Measurements from ENCODE around the gene NXPH4. TPM values are rescaled to one million over a fixed set of nuclear protein-coding genes. Genes with fewer than 3 reads are reported as not detected.

Gene NXPH4
- total RNA-seq, 2 experiments from 2014 or later = 5.3 to 10.5 TPM

DNA sequence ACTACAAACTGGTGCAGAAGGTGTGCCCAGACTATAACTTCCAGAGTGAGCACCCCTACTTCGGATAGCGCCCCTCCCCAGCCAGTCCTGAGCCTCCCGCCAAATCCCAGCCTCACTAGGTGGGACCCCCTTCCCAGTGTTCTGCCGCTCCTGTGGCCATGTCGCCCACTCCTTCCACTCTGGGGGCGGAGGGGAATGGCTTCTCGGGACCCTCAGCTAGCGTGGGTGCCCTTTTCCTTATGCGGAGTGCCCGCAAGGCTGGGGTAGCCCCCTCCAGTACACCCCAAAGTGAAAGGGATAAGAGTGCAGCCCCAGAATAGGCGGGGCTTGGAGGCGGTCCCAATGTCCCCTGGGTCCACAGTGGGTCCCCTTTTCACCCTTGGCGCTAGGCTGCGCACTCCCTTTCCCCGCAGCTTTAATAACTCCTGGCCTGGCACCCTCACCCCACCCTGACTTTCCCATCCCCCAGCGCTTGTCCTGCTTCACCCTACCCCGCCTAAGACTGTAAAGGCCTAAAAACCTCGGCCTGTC is 9.2 kb downstream of the NXPH4 start:
- Histone ChIP-seq H3K4me2 (ENCODE audit: low read length) (peak overlapping the region; percentile 88), H3K9me3 (ENCODE audit: low read length) (no peaks in the 10 kb centered on the region), H3K27ac (ENCODE audit: low read depth, low read length, poor library complexity, severe bottlenecking) (peak overlapping the region; percentile 21), H3K36me3 (ENCODE audit: insufficient read depth, low read length) (peaks cover 6% of the 10 kb centered on the region), H3K4me1 (ENCODE audit: insufficient read depth, low read length, poor library complexity, severe bottlenecking) (peaks cover 52% of the 10 kb centered on the region), H3K9me2 (ENCODE audit: insufficient read depth, low read length) (no peaks in the 10 kb centered on the region), H4K20me1 (ENCODE audit: insufficient read depth, low read length) (no peaks in the 10 kb centered on the region), H3K4me3 (ENCODE audit: low read depth, low read length, poor library complexity, severe bottlenecking) (peak overlapping the region; percentile 6), H2AFZ (ENCODE audit: low read length) (peak overlapping the region; percentile 65; the same call in 1 of the 2 replicates), H3K79me2 (ENCODE audit: insufficient read depth, low read depth, low read length) (peaks cover 13% of the 10 kb centered on the region)
- POLR2A ChIA-PET = interaction anchor here (2.5 to 3.1 kb wide), 2 partner anchors 13 to 16 kb away, joined by 17 to 19 read pairs; no protein-coding TSS in a partner anchor
- intact Hi-C loops (cut with micrococcal nuclease; ENCODE audit: unreplicated experiment) = no loop called here
- BruUV-seq (replicated peaks) = no TSS peak
- CTCF ChIA-PET (ENCODE audit: unreplicated experiment) = interaction anchor here (0.5 to 1.2 kb wide), 2 partner anchors 12 kb away, joined by 3 to 4 read pairs; no protein-coding TSS in a partner anchor
- TF ChIP-seq, protein P1, sequence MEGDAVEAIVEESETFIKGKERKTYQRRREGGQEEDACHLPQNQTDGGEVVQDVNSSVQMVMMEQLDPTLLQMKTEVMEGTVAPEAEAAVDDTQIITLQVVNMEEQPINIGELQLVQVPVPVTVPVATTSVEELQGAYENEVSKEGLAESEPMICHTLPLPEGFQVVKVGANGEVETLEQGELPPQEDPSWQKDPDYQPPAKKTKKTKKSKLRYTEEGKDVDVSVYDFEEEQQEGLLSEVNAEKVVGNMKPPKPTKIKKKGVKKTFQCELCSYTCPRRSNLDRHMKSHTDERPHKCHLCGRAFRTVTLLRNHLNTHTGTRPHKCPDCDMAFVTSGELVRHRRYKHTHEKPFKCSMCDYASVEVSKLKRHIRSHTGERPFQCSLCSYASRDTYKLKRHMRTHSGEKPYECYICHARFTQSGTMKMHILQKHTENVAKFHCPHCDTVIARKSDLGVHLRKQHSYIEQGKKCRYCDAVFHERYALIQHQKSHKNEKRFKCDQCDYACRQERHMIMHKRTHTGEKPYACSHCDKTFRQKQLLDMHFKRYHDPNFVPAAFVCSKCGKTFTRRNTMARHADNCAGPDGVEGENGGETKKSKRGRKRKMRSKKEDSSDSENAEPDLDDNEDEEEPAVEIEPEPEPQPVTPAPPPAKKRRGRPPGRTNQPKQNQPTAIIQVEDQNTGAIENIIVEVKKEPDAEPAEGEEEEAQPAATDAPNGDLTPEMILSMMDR (conservative IDR thresholded peaks at IDR 0.05; ENCODE audit: low read length) = no peak
- no peak for TF ChIP-seq EZH2phosphoT487 (IDR thresholded peaks at IDR 0.05; ENCODE audit: borderline replicate concordance, low read depth, low read length)
- no peak for DNase-seq (ENCODE audit: low spot score)

GRCh38 chr12:57226588-57227314 is 10.2 kb downstream of the NXPH4 start:
- CTCF ChIA-PET (ENCODE audit: unreplicated experiment) = interaction anchor here (0.6 to 1.2 kb wide), 4 partner anchors 11 to 16 kb away, joined by 3 to 4 read pairs (median 4); no protein-coding TSS in a partner anchor
- Histone ChIP-seq H3K36me3 (ENCODE audit: insufficient read depth, low read length) (peaks cover 16% of the 10 kb centered on the region), H4K20me1 (ENCODE audit: insufficient read depth, low read length) (peaks cover 6% of the 10 kb centered on the region; the same call in 1 of the 2 replicates), H3K4me2 (ENCODE audit: low read length) (peak overlapping the region; percentile 88), H3K9me2 (ENCODE audit: insufficient read depth, low read length) (no peaks in the 10 kb centered on the region), H2AFZ (ENCODE audit: low read length) (peak overlapping the region; percentile 65), H3K9me3 (ENCODE audit: low read length) (no peaks in the 10 kb centered on the region), H3K4me3 (ENCODE audit: low read depth, low read length, poor library complexity, severe bottlenecking) (peak overlapping the region; percentile 56), H3K79me2 (ENCODE audit: insufficient read depth, low read depth, low read length) (peaks cover 22% of the 10 kb centered on the region), H3K27ac (ENCODE audit: low read depth, low read length, poor library complexity, severe bottlenecking) (peak overlapping the region; percentile 36), H3K4me1 (ENCODE audit: insufficient read depth, low read length, poor library complexity, severe bottlenecking) (peaks cover 60% of the 10 kb centered on the region)
- intact Hi-C loops (cut with micrococcal nuclease; ENCODE audit: unreplicated experiment) = no loop called here
- no peak for TF ChIP-seq EZH2phosphoT487 (IDR thresholded peaks at IDR 0.05; ENCODE audit: borderline replicate concordance, low read depth, low read length)
- TF ChIP-seq, protein P1 (conservative IDR thresholded peaks at IDR 0.05; ENCODE audit: low read length) = no peak
- POLR2A ChIA-PET = interaction anchor here (0.7 to 3.1 kb wide), 7 partner anchors 9 to 288 kb away, joined by 3 to 19 read pairs (median 7); partner anchors contain the start of gene NXPH4
- BruUV-seq (replicated peaks) = no TSS peak
- peak; percentile 47 for DNase-seq (ENCODE audit: low spot score)
